ENCODE results near the gene PDZD8.
"Not testable (repeated sequence)": the region's sequence is repeated elsewhere in the genome, so short reads cannot be mapped to it uniquely, and the experiment has no call there.

Gene PDZD8

GRCh38 chr10:117253908-117254307 lies 121.3 kb downstream of the PDZD8 start:
- DNase-seq: no peak

DNA sequence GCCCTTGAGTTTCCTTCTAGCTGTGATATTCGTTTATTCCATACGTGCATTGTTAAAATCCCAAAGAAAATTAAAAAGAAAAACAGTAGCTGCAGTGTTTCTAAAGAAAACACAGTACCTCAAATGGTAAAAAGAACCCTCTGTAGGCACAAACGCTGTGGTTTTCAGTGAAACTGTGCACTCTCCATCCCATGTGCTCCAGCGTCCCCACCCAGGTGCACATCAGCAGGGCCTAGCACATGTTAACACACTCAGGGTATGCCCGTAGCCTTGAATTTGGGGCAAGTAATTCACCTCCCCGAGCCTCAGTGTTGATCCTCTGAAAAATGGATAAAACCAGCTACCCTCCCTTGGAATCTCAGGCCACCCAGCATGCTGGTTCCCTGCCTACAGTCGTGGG lies 124.8 kb downstream of the PDZD8 start:
- DNase-seq: no peak

DNA sequence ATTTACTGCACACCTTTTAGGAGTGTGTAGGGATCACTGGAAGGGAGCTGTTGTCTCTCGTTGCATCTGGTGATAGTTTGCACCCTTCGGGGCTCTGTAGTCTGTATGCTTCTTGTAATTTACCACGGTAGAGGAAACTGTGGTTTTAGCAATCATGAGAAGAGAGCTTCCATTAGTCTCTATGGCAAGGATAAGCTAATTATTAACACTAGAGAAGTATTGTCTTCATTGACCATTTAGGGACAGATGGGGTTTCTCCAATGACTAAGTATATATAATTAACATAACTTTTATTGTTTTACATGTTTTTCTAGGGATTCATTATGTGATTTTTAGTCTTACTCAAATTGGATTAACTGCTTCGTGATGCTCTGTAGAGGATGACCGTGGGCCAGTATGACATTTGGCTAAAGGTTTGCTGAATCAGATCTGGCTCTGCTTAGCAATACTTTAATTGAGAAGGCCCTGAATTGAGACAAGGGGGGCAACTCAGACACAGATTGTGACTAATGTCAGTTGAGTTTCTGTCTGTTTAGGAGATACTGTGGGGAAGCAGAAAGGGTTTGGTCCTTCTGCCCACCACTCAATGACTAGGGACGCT lies 125.6 kb downstream of the PDZD8 start:
- DNase-seq: no peak

GRCh38 chr10:117248750-117249465 lies 126.3 kb downstream of the PDZD8 start:
- no peak for DNase-seq

DNA sequence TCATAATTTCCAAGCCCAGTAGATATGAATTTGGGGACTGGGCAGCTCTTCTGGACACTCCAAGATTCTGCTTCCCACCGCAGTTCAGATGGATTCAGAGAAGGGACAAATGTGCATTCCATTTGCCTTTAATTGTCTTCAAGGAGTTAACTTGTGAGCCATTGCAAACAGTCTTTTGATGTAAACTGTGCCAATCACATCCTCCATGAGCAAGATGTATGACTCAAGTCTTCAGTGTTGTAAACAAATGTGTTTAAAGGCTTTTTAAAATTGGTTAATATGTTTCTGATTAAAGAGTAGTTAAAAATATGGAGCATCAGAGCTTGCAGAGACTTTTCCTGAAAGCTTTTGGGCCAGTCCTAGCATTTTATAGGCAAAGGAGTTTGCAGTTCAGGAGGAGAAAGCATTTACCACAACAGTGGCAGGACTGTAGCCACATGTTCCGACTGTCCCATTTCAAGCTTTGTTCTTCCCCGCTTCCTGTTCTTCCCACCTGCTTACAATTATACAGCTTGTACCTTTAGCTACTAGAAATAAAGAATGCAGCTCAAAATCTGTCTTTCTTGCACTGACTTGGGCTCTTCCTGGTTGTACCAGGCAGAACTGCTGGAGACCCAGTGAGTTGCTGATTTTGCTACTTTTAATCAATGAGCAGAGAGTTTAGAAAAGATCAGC lies 128.1 kb downstream of the PDZD8 start:
- DNase-seq: no peak

GRCh38 chr10:117242463-117242832 lies 132.8 kb downstream of the PDZD8 start:
- no peak for DNase-seq

DNA sequence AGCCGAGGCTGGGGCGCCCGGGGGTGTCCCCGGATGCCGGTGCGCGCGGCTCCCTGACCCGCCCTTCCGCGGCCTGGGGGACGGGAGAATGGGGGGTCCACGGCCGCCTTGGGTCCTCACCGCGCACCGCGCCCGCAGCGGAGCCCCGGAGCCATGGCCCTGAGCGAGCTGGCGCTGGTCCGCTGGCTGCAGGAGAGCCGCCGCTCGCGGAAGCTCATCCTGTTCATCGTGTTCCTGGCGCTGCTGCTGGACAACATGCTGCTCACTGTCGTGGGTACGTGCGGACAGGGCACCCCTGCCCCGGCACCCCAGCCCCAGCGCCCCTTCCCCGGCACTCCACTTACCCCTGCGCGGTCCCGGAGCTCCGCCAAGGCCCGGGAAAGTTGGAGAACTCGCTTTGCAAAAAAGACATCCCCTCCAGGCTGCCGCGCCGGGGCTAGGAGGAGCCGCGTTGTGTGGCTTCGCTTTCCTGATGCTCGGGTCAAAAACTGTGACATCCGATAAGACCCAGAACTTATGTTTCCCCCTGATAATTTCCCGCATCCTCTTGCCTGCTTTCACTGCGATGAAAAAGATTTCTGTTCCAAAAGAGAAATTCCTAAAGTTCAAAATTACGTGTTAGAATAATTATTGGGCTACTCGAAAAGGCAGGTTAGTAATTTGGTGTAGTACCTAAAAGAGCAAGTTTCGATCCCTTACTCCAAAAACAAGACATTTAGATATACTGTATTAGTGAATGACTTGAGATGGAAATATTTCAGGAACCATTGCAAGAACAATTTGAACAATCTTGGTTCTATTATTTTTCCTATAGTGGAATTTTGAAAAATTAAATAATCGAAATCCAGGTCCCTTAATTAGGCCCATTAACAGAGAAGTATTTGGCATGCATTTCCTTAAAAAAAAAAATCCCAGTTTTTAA lies 133.4 kb downstream of the PDZD8 start:
- peak; percentile 27 for DNase-seq

GRCh38 chr10:117240621-117241529 lies 134.4 kb downstream of the PDZD8 start, which contains the start of gene SLC18A2:
Gene SLC18A2, plus strand, starts transcription at chr10:117241114. Its CDS starts 580 bp downstream, at chr10:117241694.
- DNase-seq: peak; percentile 36

DNA sequence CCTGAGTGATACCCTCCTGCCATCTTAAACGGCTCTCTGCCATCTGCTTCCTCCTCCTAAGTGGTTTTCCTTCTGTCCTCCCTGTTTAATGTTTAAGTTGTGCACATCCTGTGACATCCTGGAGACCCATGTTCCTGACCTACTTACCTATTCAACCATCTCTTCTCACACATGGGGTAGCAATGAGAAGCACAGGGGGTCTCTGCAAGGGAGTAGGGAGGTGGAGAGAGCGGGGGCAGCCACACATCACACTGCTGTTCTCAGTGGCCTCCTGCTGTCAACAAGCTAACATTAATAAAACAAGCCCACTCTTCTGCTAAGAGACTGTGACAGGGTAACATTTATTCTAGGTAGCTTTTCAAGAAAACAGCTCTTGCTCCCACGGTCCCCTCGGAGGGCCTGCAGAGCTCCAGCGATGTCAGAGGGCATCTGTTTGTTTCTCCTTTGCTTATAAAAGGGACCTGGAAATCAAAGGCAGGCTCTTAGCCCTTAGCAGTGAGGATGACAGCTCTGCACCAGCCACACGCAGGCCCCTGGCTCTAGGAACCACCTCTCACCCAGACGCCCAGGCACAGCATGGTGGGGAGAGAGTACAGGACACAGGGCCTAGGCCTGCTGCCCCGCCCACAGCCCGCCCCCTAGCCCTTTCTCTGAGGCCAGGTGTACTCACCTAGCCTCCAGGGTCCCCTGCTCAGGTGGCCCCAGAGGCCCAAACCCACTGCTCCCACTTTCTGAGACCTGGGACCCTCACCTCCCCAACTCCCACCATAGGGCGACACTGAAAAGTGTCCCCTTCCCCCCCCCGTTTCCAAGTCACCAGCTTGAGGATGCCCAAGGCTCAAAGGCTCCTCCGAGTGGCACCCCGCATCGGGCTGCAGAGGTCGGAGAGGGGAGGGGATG lies 135.3 kb downstream of the PDZD8 start:
- peak; percentile 24 for DNase-seq

GRCh38 chr10:117239051-117239450 lies 136.2 kb downstream of the PDZD8 start:
- peak; percentile 28 for DNase-seq

GRCh38 chr10:117237401-117237991 lies 137.7 kb downstream of the PDZD8 start:
- DNase-seq: no peak

DNA sequence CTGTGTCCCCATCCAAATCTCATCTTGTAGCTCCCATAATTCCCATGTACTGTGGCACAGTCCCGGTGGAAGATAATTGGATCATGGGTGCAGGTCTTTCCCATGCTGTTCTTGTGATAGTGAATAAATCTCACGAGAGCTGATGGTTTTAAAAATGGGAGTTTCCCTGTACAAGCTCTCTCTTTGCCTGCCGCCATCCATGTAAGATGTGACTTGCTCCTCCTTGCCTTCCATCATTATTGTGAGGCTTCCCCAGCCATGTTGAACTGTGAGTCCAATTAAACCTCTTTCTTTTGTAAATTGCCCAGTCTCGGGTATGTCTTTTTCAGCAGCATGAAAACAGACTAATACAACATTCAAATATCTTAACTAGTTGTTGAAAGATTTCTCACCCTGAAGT lies 145.1 kb downstream of the PDZD8 start:
- not testable (repeated sequence) for DNase-seq

GRCh38 chr10:117228210-117228609 lies 147.0 kb downstream of the PDZD8 start:
- no peak for DNase-seq

Data from activated effector memory CD4-positive, alpha-beta T cell treated with anti-CD3 and anti-CD28 coated beads, Interleukin-2, amount 50 U/mL, for 16 hours (primary cell).